Adrenal gland (tissue), 5 donors: ENCODE data around the gene NOB1.
"Not testable (repeated sequence)": the region's sequence is repeated elsewhere in the genome, so short reads cannot be mapped to it uniquely, and the experiment has no call there.

Source experiments
- CTCF ChIP-seq, 6 experiments: fragments of 450-650 bp in 4 of 6; fragments of 200-600 bp in 2 of 6; sonication (generic) in 1 of 6; IDR thresholded peaks; 1 replicate in 5 of 6; 2 replicates in 1 of 6; pipeline versions ENCODE4 v1.5.1 to v1.8.0; 2016 to 2021; ENCODE audit warnings: antibody characterized with exemption in 6 of 6, mild to moderate bottlenecking in 2 of 6, moderate library complexity in 1 of 6
- POLR2A ChIP-seq, 2 donors: fragments of 450-650 bp; IDR thresholded peaks; one replicate each; pipeline ENCODE4 v1.6.1; 2017; ENCODE audit warnings: antibody characterized with exemption in 2 of 2, mild to moderate bottlenecking in 2 of 2, moderate library complexity in 1 of 2
- donor health status: DM: no; HTN: no; CAD: no.

- not testable (repeated sequence) for TF ChIP-seq CTCF, POLR2A (IDR thresholded peaks at IDR 0.05)
These were observed 25.7 kb downstream of the NOB1 start for GRCh38 chr16:69729030-69729429.
